ENCODE measurements around the gene PFDN1. TPM values are rescaled to one million over a fixed set of nuclear protein-coding genes. Genes with fewer than 3 reads are reported as not detected.
"Not testable (repeated sequence)": the region's sequence is repeated elsewhere in the genome, so short reads cannot be mapped to it uniquely, and the experiment has no call there.

The PFDN1 gene, protein sequence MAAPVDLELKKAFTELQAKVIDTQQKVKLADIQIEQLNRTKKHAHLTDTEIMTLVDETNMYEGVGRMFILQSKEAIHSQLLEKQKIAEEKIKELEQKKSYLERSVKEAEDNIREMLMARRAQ
- polyA plus RNA-seq (ENCODE audit: low read depth in 6 of 6), result 100 to 1,000 TPM; 110 to 269 (median 140) TPM

DNA sequence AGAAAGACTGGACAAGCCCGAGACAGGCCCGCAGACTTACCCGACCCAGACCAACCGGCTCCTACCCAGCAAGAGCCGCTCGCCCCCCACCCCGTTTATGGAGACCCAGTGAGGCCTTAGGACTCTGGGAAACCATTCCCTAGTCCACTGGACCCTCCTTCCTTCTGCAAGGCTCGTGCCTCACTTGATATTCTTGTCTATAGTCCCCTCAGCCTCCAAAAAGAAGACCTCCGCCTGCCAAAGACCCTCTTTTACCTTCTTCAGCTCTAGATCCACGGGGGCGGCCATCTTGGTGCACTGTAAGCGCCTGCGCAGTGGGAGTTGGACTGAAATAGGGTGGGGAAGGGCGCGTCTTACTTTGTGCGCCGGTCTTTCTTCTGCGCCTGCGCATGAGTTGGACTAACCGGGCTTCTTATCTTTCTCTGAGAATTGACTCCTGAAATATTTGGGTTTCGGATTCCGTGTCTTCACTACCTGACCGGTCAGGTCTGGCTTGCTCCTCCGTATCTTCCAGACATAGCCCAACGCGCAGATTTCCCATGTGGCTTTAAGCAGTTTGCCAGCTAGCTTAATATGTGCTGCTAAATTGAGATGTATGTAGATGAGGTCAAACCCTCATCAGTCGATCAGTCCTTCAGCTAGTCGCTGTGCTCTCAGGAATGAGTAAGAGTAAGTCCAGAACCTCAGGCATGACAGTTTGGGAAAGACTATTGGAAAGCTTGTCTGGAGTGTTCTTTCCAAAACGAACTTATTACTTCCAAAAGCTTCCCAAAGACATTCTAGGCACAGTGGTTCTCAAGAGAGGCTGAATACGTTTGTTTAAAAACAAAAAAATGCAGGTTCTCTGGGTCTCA is at the start of gene PFDN1:
Gene PFDN1 (minus strand): TSS at position 316 of the 854 bp plus-strand sequence. CDS start 28 bp downstream, at position 288.
- Mint-ChIP-seq H3K9me3 (peaks cover 0 to 2% (median 0%) of the 10 kb centered on the region in 7 donors), H3K27ac (peak within 1 kb of the TSS; percentile 96 to 99 (median 98)), H3K4me1 (peaks cover 15 to 22% (median 17%) of the 10 kb centered on the region in 3 donors), H3K27me3 (peaks cover 3 to 8% (median 7%) of the 10 kb centered on the region in 3 donors), H3K36me3 (peaks cover 0 to 5% of the 10 kb centered on the region in 2 donors), H3K4me3 (peak within 1 kb of the TSS; percentile 94 to 100 (median 98))
- DNase-seq (peak; percentile 90), ATAC-seq (ENCODE audit: low read depth in 2 of 2) (peak; percentile 99)

DNA sequence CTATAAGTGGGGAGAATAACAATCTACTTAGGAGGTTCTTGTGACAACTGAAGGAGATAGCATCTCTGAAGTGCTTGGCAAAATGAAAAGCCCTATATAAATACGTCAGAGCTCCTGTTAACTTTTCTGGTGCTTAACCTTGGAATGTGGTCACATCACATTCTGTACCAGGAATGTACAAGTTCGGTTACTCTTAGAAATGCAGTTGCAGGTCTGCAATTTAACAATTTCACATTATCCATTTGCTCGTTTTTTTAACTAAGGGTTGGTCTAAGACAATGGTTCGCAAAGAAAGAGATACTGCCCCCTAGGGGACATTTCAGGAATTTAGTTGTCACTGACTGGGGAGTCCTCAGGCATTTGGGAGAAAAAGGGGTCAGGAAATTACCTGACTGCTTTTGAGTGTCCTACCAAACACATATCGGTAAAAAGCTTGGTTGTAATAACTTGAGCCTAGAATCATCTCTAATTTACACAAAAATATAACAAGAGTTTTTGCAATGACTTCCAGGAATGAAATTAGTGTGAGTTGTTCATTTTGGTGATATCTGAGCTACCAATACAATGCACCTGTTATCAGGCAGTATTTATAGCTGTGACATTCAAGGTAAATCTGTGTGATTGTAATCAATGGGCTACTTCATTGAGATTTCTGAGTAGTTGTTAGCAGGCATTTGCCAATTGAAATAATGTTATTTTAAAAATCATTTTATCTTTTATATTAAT is 48.9 kb upstream of the PFDN1 start:
- H3K4me1 Mint-ChIP-seq, result peaks cover 18 to 28% (median 24%) of the 10 kb centered on the region in 3 donors
- no peak overlapping the region for H3K27ac Mint-ChIP-seq
- DNase-seq (peak; percentile 72), ATAC-seq (ENCODE audit: low read depth in 2 of 2) (peak; percentile 86 to 88)
- H3K27me3 Mint-ChIP-seq, result peaks cover 0 to 17% (median 6%) of the 10 kb centered on the region in 3 donors
- H3K4me3 Mint-ChIP-seq, result no peak overlapping the region
- H3K36me3 Mint-ChIP-seq, result no peaks in the 10 kb centered on the region
- peaks cover 0 to 1% (median 0%) of the 10 kb centered on the region in 7 donors for H3K9me3 Mint-ChIP-seq

DNA sequence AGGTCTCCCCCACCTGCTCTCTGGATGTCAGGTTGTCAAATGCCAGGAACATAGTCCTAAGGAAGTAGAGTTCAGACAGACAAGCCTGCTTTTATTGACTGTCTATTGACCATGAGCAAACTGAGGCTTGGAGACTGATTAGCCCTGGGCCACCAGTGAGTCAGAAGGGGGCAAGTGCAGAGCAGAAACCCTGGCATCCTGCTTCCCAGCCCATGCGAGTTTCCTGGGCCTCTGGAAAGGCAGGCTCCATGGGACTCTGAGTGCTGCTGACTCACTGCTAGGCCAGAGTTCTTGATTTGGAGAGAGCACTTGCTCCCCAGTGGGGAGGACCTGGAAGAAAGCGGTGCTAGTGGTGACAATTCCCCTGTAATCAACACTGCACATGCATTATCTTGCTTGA is 46.3 kb upstream of the PFDN1 start:
- Mint-ChIP-seq H3K9me3 (peaks cover 0 to 1% (median 0%) of the 10 kb centered on the region in 7 donors), H3K4me1 (peaks cover 25 to 37% (median 36%) of the 10 kb centered on the region in 3 donors), H3K4me3 (peak overlapping the region in 2 of 8 donors; percentile 6 to 57), H3K36me3 (no peaks in the 10 kb centered on the region), H3K27me3 (peaks cover 0 to 14% (median 6%) of the 10 kb centered on the region in 3 donors), H3K27ac (peak overlapping the region in 1 of 6 donors; percentile 78)
- ATAC-seq (ENCODE audit: low read depth in 2 of 2), result no peak
- DNase-seq, result no peak

DNA sequence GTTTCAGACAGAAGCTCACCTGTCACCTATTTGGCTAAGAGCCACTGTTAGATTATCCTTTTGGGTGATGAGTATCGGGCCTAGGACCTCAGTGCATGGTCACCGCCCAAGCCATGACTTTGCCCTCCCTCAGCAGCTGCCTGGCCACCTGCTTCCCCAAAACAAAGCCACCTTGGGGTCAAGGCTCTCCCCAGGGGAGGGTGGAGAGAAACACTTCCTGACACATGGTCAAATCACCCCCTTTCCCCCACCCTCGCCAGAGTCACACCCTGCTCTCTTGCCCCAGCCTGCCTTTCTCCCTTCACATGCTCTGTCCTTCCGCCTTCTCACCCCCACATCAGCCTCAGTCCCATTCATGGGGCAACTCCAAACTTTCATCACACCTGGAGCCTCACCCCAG is 45.2 kb upstream of the PFDN1 start:
- Mint-ChIP-seq H3K9me3 (peaks cover 0 to 1% (median 0%) of the 10 kb centered on the region in 7 donors), H3K27ac (peak overlapping the region in 5 of 6 donors; percentile 22 to 88 (median 50)), H3K4me1 (peaks cover 36 to 47% (median 44%) of the 10 kb centered on the region in 3 donors), H3K36me3 (no peaks in the 10 kb centered on the region), H3K27me3 (peaks cover 0 to 12% (median 6%) of the 10 kb centered on the region in 3 donors), H3K4me3 (peak overlapping the region in 7 of 8 donors; percentile 19 to 80 (median 65))
- ATAC-seq (ENCODE audit: low read depth in 2 of 2) (no peak), DNase-seq (no peak)

DNA sequence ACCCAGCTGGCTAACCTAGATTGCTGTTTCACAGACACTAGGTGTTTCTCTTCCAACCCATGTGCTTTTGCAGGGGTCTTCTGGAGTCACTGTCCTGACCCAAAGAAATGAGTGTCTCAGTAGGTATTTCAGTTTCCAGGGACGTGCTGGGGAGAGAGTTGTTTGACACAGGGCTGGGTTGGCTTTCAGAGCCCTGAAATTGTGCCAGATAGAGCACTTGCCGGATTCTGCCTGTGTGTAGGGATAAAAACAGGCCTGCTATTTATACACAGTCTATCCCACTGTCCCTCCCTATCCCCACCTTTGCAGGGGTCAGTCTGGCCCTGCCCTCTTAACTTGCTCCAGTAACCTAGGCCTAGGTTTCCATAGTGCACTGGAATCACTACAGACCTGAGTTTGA is 44.5 kb upstream of the PFDN1 start:
- peaks cover 0 to 1% (median 0%) of the 10 kb centered on the region in 7 donors for H3K9me3 Mint-ChIP-seq
- no peak for ATAC-seq (ENCODE audit: low read depth in 2 of 2)
- peak overlapping the region; percentile 23 to 92 (median 78) for H3K4me3 Mint-ChIP-seq
- H3K27me3 Mint-ChIP-seq, result peaks cover 0 to 12% (median 6%) of the 10 kb centered on the region in 3 donors
- peak overlapping the region in 1 of 6 donors; percentile 32 for H3K27ac Mint-ChIP-seq
- no peak for DNase-seq
- peaks cover 44 to 54% (median 51%) of the 10 kb centered on the region in 3 donors for H3K4me1 Mint-ChIP-seq
- no peaks in the 10 kb centered on the region for H3K36me3 Mint-ChIP-seq

DNA sequence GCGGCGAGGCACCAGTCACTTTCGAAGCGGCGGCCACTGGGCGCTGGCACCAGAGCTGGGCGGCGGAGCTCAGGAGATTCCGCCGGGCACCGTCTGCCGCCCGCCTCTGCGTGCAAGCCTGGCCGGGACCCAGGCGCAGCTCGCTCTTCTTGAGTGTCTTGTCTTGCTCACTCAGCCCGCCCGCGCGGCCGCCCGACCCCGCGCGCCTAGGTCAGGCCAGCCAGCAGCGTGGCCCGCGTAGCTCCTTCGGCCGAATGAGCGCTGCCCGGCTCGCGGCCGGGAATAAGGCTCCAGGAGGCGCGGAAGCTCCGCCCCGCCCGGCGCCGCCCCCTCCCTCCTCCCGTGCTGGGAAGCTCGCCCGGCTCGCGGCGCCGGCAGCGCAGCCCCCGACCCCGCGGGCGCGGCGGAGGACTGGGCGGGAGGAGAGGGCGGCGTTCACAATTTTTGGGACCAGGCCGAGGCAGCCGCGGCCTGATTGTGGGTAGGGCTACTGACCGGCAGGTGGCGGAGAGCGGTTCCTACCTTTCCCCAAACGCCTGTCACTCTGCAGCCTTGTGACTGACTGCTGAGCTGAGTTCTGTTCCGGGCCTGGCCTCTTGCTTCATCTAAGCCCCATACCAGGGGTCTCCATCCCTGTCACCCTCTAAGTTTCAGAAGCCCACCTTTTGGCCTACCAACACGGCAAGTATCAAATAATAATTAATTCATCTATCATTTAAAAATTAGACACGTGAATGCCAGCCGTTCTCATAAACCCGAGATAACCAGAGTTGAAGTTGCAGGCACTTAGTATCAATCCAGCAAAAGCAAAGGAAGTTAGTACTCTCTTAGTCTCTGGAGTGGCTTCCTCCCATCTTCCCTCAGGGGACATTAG is 43.7 kb upstream of the PFDN1 start, which contains the start of gene HBEGF:
Gene HBEGF (minus strand): TSS at position 256 of the 874 bp plus-strand sequence. CDS start 275 bp downstream, outside the sequence.
- peak within 1 kb of the TSS; percentile 69 to 92 (median 87) for H3K4me3 Mint-ChIP-seq
- ATAC-seq (ENCODE audit: low read depth in 2 of 2), result peak; percentile 81 to 82
- H3K27me3 Mint-ChIP-seq, result peaks cover 0 to 12% (median 2%) of the 10 kb centered on the region in 3 donors
- DNase-seq, result peak; percentile 55
- no peaks in the 10 kb centered on the region for H3K36me3 Mint-ChIP-seq
- peaks cover 0 to 2% (median 0%) of the 10 kb centered on the region in 7 donors for H3K9me3 Mint-ChIP-seq
- peak within 1 kb of the TSS in 2 of 6 donors; percentile 32 to 56 for H3K27ac Mint-ChIP-seq
- H3K4me1 Mint-ChIP-seq, result peaks cover 51 to 61% (median 57%) of the 10 kb centered on the region in 3 donors

DNA sequence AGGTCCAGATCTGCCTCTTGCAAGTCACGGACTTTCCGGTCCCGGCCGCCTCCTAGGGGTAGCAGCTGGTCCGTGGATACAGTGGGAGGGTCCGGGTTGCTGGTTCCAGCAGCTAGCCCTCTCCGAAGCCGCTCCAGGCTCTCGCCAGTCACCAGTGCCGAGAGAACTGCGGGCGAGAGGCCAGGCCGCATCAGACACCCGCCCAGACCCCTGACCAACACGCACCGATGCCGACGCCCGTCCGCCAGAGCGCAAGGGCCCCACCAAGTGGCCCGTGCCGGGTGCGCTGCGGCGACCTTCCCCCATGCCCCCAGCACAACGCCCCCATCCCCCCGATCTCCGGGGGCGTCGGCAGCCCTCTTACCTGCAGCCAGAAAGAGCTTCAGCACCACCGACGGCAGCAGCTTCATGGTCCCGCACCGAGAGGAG is 43.0 kb upstream of the PFDN1 start:
- no peak for DNase-seq
- peaks cover 0 to 12% (median 0%) of the 10 kb centered on the region in 3 donors for H3K27me3 Mint-ChIP-seq
- no peaks in the 10 kb centered on the region for H3K36me3 Mint-ChIP-seq
- peaks cover 57 to 64% (median 61%) of the 10 kb centered on the region in 3 donors for H3K4me1 Mint-ChIP-seq
- ATAC-seq (ENCODE audit: low read depth in 2 of 2), result no peak
- peak overlapping the region; percentile 69 to 87 (median 74) for H3K4me3 Mint-ChIP-seq
- H3K9me3 Mint-ChIP-seq, result peaks cover 0 to 2% (median 0%) of the 10 kb centered on the region in 7 donors
- peak overlapping the region in 1 of 6 donors; percentile 36 for H3K27ac Mint-ChIP-seq

DNA sequence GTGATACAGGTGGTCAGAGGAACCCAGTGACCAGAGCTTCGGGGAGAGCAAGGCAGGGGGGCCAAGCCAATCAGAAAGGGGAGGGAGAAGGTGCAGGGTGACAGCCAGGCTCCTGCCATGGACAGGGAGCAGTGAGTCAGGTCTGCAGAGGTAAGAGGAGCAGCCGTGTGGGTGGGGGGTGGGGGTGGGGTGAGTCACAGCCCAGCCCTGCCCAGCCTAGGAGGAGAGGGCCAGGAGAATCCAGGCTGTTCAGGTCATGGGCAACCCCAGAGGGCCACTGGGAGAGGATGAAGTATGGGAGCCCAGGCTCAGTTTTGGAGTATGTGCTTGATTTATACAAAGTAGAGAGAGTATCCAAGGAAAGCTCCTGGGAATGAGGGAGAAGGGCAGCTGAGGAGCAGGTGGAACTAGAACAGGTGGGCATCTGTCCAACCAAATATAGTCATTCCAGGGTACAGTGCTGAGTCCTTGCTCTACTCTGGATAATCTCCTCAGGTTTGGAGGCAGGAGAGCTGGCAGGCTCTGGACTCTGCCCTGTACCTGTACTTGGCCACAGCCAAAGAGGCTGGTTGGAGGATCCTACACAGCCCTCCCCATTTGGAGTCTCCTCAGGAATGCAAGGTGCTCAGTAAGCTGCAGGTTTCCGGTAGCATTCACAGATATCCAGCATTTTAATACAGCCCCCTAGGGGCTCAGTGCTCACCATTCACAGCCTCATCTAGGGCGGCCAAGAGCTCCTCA is 42.0 kb upstream of the PFDN1 start:
- H3K27ac Mint-ChIP-seq, result peak overlapping the region in 2 of 6 donors; percentile 68 to 72
- H3K4me3 Mint-ChIP-seq, result peak overlapping the region in 6 of 8 donors; percentile 70 to 85 (median 76)
- DNase-seq (no peak), ATAC-seq (ENCODE audit: low read depth in 2 of 2) (no peak)
- no peaks in the 10 kb centered on the region for H3K36me3 Mint-ChIP-seq
- peaks cover 0 to 2% (median 0%) of the 10 kb centered on the region in 7 donors for H3K9me3 Mint-ChIP-seq
- peaks cover 61 to 70% (median 67%) of the 10 kb centered on the region in 3 donors for H3K4me1 Mint-ChIP-seq
- peaks cover 0 to 5% (median 0%) of the 10 kb centered on the region in 3 donors for H3K27me3 Mint-ChIP-seq

DNA sequence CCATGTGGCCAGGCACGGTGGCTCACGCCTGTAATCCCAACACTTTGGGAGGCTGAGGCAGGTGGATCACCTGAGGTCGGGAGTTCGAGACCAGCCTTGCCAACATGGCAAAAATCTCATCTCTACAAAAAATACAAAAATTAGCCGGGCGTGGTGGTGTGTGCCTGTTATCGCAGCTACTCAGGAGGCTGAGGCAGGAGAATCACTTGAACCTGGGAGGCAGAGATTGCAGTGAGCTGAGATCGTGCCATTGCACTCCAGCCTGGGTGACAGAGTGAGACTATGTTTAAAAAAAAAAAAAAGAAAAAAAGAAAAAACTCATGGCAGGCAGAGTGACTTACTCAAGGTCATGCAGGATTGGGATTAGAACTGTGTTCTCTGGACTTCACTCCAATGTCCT is 40.9 kb upstream of the PFDN1 start:
- Mint-ChIP-seq H3K4me1 (peaks cover 60 to 61% (median 61%) of the 10 kb centered on the region in 3 donors), H3K4me3 (peak overlapping the region in 6 of 8 donors; percentile 1 to 69 (median 11)), H3K27ac (peak overlapping the region in 4 of 6 donors; percentile 12 to 72 (median 44))
- H3K9me3 Mint-ChIP-seq; H3K36me3 Mint-ChIP-seq; DNase-seq; ATAC-seq (ENCODE audit: low read depth in 2 of 2); H3K27me3 Mint-ChIP-seq: not testable (repeated sequence)

DNA sequence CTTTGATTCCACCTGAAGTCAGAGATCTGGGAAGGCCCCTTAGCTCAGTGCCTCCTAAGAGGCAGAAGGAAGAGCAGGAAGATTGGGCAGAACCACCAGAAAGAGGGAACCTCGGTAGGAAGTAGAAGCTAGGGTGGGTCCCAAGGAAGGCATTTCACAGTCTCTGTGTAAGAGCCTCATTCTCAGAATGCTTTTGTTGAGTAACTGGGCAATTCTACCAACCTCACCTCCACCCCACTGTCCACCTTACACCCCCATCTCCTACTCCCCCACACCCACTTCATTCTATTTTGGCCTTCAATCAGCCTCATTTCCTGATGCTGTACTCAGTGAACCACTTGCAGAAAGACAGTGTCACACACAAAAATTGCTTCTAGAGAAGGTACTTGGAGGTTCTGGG is 40.0 kb upstream of the PFDN1 start:
- Mint-ChIP-seq H3K4me1 (peaks cover 51 to 55% (median 52%) of the 10 kb centered on the region in 3 donors), H3K36me3 (no peaks in the 10 kb centered on the region), H3K27ac (peak overlapping the region in 2 of 6 donors; percentile 76 to 77), H3K27me3 (no peaks in the 10 kb centered on the region), H3K9me3 (peaks cover 0 to 2% (median 0%) of the 10 kb centered on the region in 7 donors), H3K4me3 (peak overlapping the region in 6 of 8 donors; percentile 9 to 71 (median 57))
- ATAC-seq (ENCODE audit: low read depth in 2 of 2), result no peak
- no peak for DNase-seq

DNA sequence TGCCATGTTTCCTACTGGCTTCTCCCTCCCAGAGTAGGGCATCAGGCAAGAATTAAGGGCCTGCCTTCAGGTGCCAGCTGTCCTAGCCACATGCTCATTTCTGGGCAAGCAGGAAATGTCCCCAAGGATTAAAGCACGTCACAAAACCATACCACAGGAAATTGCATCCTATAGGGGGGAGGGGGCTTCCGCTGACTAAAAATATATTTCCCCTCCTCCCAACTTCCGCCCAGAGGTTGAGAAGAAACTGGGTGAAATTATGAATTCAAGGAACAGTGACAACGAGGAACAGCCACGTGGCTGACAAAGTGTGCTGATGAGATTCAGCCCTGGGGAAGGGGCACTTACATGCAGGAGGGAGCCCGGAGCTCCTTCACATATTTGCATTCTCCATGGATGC is 39.4 kb upstream of the PFDN1 start:
- no peaks in the 10 kb centered on the region for H3K27me3 Mint-ChIP-seq
- H3K9me3 Mint-ChIP-seq, result peaks cover 0 to 2% (median 0%) of the 10 kb centered on the region in 7 donors
- peaks cover 46 to 49% (median 47%) of the 10 kb centered on the region in 3 donors for H3K4me1 Mint-ChIP-seq
- H3K4me3 Mint-ChIP-seq, result peak overlapping the region in 5 of 8 donors; percentile 9 to 71 (median 66)
- ATAC-seq (ENCODE audit: low read depth in 2 of 2), result peak; percentile 37 to 39
- DNase-seq, result peak; percentile 58
- H3K27ac Mint-ChIP-seq, result peak overlapping the region; percentile 19 to 98 (median 78)
- no peaks in the 10 kb centered on the region for H3K36me3 Mint-ChIP-seq

Data from naive B cell (primary cell).